Adrenal gland (tissue), 12 donors: ENCODE measurements around the gene MIER1. TPM values are rescaled to one million over a fixed set of nuclear protein-coding genes. Genes with fewer than 3 reads are reported as not detected.

Source experiments
- DNase-seq, 7 donors: peaks; one replicate each; pipeline ENCODE4 v3.0.0-alpha.2; 2019 to 2020
- H3K27ac ChIP-seq, 5 donors: fragments of 200-600 bp; sonication (generic) in 4 of 5; 1 replicate in 3 of 5; 2 replicates in 2 of 5; pipeline versions ENCODE4 v1.5.1 to v1.8.0; 2016 to 2020; ENCODE audit warnings: mild to moderate bottlenecking in 1 of 5
- H3K27me3 ChIP-seq: fragments of 200-600 bp; 2 replicates; pipeline ENCODE4 v1.8.0; 2021
- H3K36me3 ChIP-seq, 2 donors: fragments of 200-600 bp; replicated peaks in 1 of 2; 1 replicate in 1 of 2; 2 replicates in 1 of 2; pipeline versions ENCODE4 v1.5.1 to v1.8.0; 2018 to 2022
- H3K4me1 ChIP-seq, 2 donors: fragments of 200-600 bp; replicated peaks in 1 of 2; 1 replicate in 1 of 2; 2 replicates in 1 of 2; pipeline versions ENCODE4 v1.5.1 to v1.8.0; 2018 to 2021
- H3K4me3 ChIP-seq, 4 donors: fragments of 200-600 bp; sonication (generic) in 3 of 4; one replicate each; pipeline ENCODE4 v1.5.1; 2016 to 2018
- H3K9me3 ChIP-seq, 3 donors: fragments of 200-600 bp; sonication (generic) in 1 of 3; replicated peaks in 1 of 3; 1 replicate in 2 of 3; 2 replicates in 1 of 3; pipeline versions ENCODE4 v1.5.1 to v1.8.0; 2016 to 2021
- CTCF ChIP-seq, 6 experiments: fragments of 450-650 bp in 4 of 6; fragments of 200-600 bp in 2 of 6; sonication (generic) in 1 of 6; IDR thresholded peaks; 1 replicate in 5 of 6; 2 replicates in 1 of 6; pipeline versions ENCODE4 v1.5.1 to v1.8.0; 2016 to 2021; ENCODE audit warnings: antibody characterized with exemption in 6 of 6, mild to moderate bottlenecking in 2 of 6, moderate library complexity in 1 of 6
- POLR2A ChIP-seq, 2 donors: fragments of 450-650 bp; IDR thresholded peaks; one replicate each; pipeline ENCODE4 v1.6.1; 2017; ENCODE audit warnings: antibody characterized with exemption in 2 of 2, mild to moderate bottlenecking in 2 of 2, moderate library complexity in 1 of 2
- WGBS, 4 donors: extraction: QIAGEN DNeasy Blood & Tissue Kit in 2 of 4; methylation state at CpG; one replicate each; pipeline versions ENCODE4 v1.1.5 to v1.1.7; 2013 to 2017; 5-methylcytosine and 5-hydroxymethylcytosine counted together
- intact Hi-C, 2 donors: fragments of 100-400 bp; cut with DNase I; formaldehyde crosslinking; loops; one replicate each; pipeline versions ENCODE4 v1.14.1 to v1.15.0; 2022 to 2023
- polyA plus RNA-seq, 3 donors: library from polyadenylated mRNA; stranded (reverse); fragments of 200-250 nt in 2 of 3; fragments of 350-450 nt in 1 of 3; fragmentation: Illumina TruSeq in 1 of 3; extraction: RNeasy Lipid Tissue Mini Kit (QIAGEN cat#74804) in 1 of 3; gene quantifications; one replicate each; pipeline ENCODE4 v1.2.3, GENCODE V29; 2013 to 2014
- total RNA-seq, 9 donors: library from RNA; depleted of rRNA in 4 of 9; stranded (reverse); fragments of >200 nt in 4 of 9; fragments of 120-200 nt in 1 of 9; fragmentation: NEBNext Ultra II Directional in 1 of 9; extraction: Animal tissue kit (Norgen Biotek cat#: 25700) in 1 of 9; gene quantifications; one replicate each; pipeline versions ENCODE4 v1.1.0 to v1.2.4, GENCODE V29; 2013 to 2023
- donor health status: healthy with polysubstance abuse.
- donor health status: Bipolar disorder and iron deficiency.
- donor health status: DM: yes; HTN: yes; CAD: no.
- donor health status: DM: no; HTN: no; CAD: no.
- donor health status: DM: no; HTN: no; CAD: no.
- donor health status: DM: yes; HTN: yes; CAD: no.

The MIER1 gene
- total and polyA plus RNA-seq, 12 donors = 13.0 to 62.9 (median 37.3) TPM

GRCh38 chr1:67018574-67018973 is 93.8 kb downstream of the MIER1 start:
- Histone ChIP-seq H3K27ac (no peak overlapping the region), H3K4me3 (no peak overlapping the region), H3K4me1 (peaks cover 0 to 19% of the 10 kb centered on the region in 2 donors), H3K9me3 (no peaks in the 10 kb centered on the region), H3K27me3 (no peaks in the 10 kb centered on the region), H3K36me3 (peaks cover 0 to 4% of the 10 kb centered on the region in 2 donors)
- DNase-seq = no peak
- intact Hi-C loops = no loop called here
- WGBS, 4 donors = 85 to 96% (median 92%) methylated on average over 2 of the region's 2 CpGs
- no peak for TF ChIP-seq CTCF (IDR thresholded peaks at IDR 0.05)
- no peak for TF ChIP-seq POLR2A (IDR thresholded peaks at IDR 0.05)

GRCh38 chr1:67019121-67019520 is 94.3 kb downstream of the MIER1 start:
- H3K27me3 ChIP-seq = no peaks in the 10 kb centered on the region
- H3K27ac ChIP-seq = peak overlapping the region in 2 of 5 donors; percentile 35 to 39
- no peaks in the 10 kb centered on the region for H3K9me3 ChIP-seq
- H3K4me3 ChIP-seq = no peak overlapping the region
- TF ChIP-seq CTCF (IDR thresholded peaks at IDR 0.05) (no peak), POLR2A (IDR thresholded peaks at IDR 0.05) (no peak)
- no peak for DNase-seq
- peaks cover 0 to 4% of the 10 kb centered on the region in 2 donors for H3K36me3 ChIP-seq
- peaks cover 0 to 19% of the 10 kb centered on the region in 2 donors for H3K4me1 ChIP-seq
- 97 to 99% (median 98%) methylated on average over 4 of the region's 4 CpGs for WGBS, 4 donors
- intact Hi-C loops = no loop called here

GRCh38 chr1:67019600-67020136 is 94.9 kb downstream of the MIER1 start:
- no peaks in the 10 kb centered on the region for H3K27me3 ChIP-seq
- WGBS, 4 donors = 35 to 57% (median 45%) methylated on average over 1 of the region's 1 CpG
- H3K4me3 ChIP-seq = no peak overlapping the region
- TF ChIP-seq CTCF (IDR thresholded peaks at IDR 0.05) = no peak
- TF ChIP-seq POLR2A (IDR thresholded peaks at IDR 0.05) = no peak
- peak overlapping the region in 2 of 5 donors; percentile 35 to 39 for H3K27ac ChIP-seq
- no peaks in the 10 kb centered on the region for H3K9me3 ChIP-seq
- peaks cover 0 to 19% of the 10 kb centered on the region in 2 donors for H3K4me1 ChIP-seq
- H3K36me3 ChIP-seq = peaks cover 0 to 4% of the 10 kb centered on the region in 2 donors
- intact Hi-C loops = no loop called here
- no peak for DNase-seq

GRCh38 chr1:67020304-67020703 is 95.5 kb downstream of the MIER1 start:
- intact Hi-C loops = no loop called here
- Histone ChIP-seq H3K27ac (peak overlapping the region in 2 of 5 donors; percentile 35 to 39), H3K27me3 (no peaks in the 10 kb centered on the region), H3K36me3 (peaks cover 0 to 4% of the 10 kb centered on the region in 2 donors), H3K9me3 (no peaks in the 10 kb centered on the region), H3K4me3 (no peak overlapping the region), H3K4me1 (peaks cover 0 to 19% of the 10 kb centered on the region in 2 donors)
- WGBS, 4 donors = 74 to 89% (median 84%) methylated on average over 2 of the region's 2 CpGs
- TF ChIP-seq POLR2A (IDR thresholded peaks at IDR 0.05) (no peak), CTCF (IDR thresholded peaks at IDR 0.05) (no peak)
- DNase-seq = no peak
